Inflammatory macrophage treated with lipopolysaccharide for 4 hours (primary cell): ENCODE measurements around the gene OCSTAMP.
A peak's percentile ranks its signal among the peaks of the same experiment; 100 is the strongest.

ENCODE experiments used
- DNase-seq: peaks from one replicate; pipeline ENCODE4 v3.0.0-alpha.2; 2020

Gene OCSTAMP

DNA sequence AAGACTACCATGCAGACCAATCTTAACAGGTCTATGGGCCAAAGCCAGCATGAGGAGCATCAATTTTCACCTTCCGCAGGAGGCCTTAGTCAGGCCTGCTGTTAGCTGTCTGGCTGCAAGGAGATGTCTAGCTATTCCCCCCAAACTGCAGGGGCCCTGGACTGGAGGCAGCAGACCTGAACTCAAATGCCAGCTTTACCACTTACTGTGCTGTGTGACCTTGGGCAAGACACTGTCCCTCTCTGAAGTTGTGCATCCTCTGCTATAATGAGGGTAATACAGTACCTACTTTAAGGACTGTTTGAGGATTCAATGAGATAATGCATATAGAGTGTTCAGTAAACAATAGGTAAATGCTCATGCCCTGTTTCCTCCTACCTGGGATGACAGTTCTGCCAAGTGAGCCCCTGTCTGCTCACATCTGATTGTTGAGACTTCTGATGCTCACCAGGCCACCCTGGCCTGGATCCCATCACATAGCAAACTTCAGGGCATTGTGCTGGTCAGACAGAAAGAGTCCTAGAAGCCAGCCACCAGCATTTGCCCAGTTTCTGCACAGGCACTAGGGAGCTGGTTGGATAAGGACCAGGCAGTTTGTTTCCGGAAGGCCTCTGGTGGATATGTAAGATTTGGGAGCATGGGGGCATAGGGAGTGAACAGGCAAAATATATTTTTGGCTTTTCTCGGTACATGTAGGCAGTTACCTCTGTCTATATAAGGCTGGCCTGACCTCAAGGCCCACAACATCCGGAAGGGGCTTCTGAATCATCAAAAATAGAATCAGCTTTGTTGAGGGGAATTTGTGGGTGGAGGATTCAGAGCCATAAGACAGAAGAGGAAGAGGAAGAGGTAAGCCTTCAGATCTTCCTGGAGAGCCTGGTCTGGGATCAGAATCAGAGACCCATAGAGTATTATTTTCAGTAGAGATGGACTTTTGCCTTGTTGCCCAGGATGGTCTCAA is 2.3 kb upstream of the OCSTAMP start:
- peak; percentile 92 for DNase-seq

DNA sequence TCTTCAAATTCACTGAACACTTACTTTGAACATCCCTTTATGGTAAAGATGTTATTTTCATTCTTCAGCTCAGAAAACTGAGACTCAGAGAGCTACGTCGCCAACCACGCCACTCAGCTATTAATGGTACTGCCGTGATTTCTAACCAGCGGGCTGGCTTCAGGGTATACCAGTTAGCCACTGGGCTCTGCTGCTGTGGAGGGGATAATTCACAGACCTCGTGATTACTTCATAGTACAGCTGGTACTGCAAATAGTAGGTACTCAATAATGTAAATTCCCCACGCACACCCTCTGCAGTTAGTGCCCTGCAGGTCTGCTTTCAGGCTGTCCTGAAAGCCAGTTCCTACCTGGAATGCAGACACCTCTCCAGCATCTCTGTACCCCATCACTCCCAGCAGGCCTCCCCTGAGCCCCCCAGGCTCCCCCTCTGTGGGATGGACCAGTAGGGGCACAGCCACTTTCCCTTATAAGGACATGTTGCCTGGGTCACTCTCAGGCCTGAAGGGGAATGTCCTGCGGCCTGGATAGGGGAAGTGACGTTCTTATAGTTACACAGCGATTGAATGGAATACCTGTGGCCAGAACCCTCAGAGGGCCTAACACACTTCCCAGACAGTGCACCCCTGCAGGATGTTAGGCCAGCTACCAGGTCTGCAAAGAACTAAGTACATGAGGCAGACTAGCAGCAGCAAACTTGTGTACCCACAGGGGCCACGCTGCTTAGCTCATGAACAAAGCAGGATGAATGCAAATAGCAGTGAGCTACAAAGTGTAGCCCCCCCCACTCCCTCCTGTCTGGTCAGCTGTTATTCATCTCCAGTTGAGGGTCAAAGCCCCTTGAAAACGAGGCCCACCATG is 1.3 kb upstream of the OCSTAMP start:
- DNase-seq, result peak; percentile 55

DNA sequence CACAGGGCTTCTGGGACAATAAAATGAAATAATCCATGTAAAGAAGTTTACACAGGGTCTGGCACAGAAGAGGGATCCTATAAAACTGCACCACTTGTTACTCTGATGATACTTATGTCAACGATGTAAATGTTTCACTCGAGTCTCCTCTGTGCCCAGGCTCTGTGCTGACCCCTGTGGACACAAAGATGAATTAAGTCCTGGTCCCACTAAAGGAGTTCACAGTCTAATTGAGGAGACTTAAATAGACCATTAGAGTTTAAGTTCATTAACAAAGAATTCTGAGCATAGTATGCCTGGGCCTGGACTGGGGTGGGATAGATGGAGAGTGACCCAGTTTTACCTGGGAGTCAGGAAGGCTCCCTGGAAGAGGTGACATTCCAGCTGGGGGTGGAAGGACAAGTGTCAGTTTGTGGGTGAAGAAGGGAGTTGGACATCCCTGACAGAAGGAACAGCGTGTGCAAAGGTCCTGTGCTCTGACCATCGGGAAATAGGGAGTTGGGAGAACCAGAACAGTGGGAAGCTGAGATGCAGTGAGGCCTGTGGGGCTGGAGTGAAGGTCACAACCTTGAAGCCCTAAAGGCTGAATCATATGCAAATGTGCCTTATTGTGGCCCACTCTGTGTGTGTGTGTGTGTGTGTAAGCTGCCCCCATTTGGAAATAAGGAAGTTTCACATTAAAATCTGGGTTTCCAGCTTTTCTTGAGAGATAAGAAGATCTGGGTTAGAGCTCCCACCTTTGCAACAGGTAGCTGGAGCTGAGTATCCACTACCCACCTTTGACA is 1.1 kb downstream of the OCSTAMP start:
- DNase-seq, result peak; percentile 59

DNA sequence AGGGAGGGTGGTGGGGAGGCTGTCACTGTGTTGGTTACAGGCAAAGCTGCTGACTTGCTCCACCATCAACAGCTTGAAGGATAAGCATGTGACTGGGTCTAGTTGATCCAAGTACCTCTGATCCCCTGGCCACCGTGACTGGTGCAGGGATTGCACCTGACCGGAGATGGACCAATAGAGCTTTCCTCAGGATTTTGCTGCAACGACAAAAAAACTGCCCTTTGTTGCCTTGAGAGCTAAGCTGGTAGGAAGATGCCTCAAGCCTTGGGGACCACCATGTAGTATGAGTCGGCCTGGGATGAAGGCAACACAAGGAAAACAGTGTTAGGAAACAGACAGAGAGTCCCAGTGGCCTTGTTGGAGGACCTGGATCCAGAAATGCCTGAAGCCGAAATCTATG is 1.8 kb downstream of the OCSTAMP start:
- no peak for DNase-seq

DNA sequence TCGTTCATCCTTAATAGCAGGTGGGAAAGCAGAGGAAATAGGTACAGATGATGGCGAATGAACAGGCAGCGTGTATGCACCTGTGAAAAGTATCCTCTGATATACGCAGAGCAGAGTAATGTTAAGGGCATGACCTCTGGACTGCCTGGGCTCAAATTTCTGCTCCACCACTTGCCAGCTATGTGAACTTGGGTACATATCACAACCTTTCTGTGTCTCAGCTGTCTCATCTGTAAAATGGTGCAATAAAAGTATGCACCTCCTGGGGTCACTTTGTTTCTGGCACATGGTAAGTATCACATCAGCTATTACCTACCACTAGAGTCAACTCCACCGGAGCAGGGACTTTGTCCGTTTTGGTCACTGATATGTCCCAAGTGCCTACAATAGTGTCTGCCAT is 2.5 kb downstream of the OCSTAMP start:
- no peak for DNase-seq

DNA sequence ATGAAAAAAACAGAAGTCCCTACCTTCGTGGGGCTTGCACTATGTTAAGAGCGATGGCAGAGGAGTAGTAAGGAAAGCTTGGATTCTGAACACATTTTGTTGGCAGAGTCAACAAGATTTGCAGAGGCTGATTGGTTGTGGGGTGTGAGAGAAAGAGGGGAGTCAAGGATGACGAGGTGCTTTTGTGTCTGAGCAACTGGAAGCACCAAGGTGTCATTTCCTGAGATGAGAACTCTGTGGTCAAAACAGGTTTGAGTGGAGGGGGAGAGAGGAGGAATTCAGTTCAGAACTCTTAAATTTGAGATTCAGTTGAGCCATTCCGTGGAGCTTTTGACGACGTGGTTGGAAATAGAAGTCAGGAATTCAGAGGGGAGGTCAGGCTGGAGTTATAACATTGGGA is 3.5 kb downstream of the OCSTAMP start:
- no peak for DNase-seq

DNA sequence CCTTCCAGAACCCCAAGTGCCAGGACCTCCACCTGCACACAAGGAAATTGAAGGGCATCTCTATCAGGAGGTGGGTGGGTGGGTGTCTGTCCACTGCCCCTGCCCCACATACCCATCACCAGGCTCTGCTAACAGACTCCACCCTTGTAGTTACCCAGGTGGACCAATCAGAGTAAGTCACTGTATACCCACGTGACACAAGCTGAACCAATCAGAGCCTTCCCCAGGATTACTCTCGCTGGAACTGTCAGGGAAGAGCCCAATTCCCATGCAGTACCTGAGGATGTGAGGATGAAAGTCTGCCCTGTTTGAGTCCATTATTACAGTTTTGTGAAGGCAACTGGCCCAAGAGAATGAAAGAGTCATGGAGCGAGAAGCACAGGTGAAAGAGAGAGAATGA is 4.2 kb downstream of the OCSTAMP start:
- no peak for DNase-seq

DNA sequence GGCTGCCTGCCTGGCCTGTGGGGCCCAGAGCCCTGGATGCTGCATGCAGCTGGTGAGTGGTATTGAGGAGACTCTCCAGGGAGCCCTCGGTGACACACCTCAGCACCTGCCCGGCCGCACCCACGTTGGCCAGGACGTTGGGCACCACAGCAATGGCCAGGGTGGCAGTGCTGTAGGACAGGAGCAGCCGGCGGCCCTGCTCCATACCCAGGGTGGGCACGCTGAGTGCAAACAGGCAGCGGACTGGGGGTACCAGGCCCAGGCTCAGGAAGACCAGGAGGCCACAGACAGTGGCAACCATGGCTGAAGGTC is 4.7 kb downstream of the OCSTAMP start:
- DNase-seq, result no peak

DNA sequence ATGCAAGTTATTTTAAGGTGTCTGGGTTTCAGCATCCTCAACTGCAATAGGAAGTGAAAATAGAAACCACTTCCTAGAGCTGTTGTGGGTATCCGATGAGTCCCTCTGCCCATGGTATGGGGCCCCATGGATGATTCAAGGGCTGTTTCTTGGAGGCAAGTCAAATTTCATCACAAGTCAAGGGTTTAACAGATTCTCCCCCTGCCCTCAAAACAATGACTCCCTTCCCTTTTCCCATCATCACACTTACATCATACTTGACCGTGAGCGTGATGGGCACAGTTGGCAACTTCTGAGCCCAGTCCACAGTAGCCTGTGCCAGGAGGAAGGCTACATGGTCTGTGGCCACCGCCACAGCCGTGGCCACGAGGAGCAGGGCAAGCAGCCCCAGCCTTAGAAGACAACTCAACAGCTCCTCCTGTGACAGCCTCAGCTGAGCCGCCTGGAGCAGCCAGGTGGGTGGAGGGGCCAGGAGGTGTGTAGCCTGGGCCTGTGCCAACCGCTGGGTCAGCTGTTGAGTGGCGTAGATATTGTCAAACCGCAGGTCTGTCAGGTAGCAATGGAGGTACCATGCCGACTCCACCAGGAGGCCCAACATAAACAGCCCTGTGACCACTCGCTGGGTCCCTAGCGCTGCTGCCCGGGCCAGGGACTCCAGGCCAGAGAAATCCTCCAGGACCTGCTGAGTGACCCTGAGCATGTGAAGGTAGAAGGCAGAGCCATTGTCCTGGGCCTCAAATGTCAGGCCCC is 5.2 kb downstream of the OCSTAMP start:
- peak; percentile 98 for DNase-seq

DNA sequence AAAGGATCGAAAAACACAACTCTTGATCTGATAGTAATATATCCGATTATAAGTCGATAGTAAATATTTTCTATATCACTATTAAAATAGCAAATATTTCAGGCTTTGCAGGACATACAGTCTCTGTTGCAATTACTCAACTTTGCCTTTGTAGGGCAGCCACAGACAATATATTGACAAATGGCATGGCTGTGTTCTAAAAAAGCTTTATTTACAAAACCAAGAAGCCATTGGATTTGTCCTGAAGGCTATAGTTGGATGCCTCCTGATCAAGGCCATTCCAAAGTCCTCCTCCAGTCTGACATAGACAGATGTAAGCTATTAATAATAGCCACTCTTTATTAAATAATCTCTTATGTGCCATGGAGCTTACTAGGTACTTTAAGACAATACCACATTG is 5.9 kb downstream of the OCSTAMP start:
- DNase-seq, result peak; percentile 37

DNA sequence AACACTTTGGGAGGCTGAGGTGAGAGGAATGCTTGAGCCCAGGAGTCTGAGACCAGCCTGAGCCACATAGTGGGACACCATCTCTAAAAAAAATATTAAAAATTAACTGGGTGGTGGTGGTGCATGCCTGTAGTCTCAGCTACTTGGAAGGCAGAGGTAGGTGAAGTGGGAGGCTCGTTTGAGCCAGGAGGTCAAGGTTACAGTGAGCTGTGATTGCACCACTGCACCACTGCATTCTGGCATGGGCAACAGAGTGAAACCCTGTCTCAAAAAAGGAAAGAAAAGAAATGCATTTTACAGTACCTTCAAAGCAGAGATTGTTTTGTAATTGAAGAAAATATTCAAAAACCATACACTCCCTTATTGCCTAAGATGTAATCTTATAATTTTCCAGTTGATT is 6.5 kb downstream of the OCSTAMP start:
- DNase-seq, result no peak

DNA sequence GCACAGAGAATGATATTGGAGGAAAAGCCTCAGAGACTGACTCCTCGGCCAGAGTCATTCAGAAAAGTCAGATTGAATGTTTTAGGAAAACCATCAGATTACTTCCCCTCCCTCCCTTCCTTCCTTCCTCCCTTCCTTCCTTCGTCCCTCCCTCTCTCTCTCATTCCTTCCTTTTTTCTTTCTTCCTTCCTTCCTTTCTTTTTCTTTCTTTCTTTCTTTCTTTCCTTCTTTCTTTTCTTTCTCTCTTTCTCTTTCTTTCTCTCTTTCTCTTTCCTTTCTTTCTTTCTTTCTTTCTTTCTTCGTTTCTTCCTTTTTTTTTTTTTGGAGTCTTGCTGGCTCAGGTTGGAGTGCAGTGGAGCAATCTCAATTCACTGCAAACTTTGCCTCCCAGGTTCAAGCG is 7.4 kb downstream of the OCSTAMP start:
- DNase-seq, result no peak

DNA sequence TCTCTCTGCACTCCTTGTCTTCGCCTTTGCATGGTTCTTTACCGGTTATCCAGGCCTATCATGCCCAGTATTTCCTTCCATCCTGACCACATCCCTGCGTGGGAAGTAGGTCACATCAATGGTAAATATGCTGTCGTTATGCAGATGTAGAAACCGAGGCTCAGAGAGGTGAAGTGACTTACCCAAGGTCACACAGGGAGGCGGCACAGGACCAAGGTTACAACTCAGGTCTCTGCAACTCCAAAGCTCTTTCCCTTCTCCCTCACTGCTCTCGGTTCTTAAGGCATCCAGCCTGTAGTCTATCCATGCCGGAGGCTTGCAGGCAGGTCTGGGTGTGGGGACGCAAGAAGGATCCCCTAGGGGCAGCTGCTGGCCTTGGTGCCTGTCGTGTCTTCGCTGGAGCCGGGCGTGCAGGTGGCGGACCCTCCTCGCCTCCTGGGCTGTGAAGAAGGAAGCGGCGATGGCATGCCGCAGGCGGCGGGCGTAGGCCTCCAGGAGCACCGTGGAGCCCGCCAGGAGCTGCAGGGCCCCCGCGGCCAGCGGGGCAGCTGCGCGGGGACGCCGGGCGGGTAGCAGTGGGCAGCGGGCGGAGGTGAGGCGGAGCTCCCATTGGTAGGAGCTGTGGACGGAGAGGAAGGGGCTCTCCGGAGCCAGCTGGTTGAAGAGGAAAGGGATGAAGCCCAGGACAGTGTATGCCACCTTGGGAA is 9.1 kb downstream of the OCSTAMP start:
- DNase-seq, result no peak

DNA sequence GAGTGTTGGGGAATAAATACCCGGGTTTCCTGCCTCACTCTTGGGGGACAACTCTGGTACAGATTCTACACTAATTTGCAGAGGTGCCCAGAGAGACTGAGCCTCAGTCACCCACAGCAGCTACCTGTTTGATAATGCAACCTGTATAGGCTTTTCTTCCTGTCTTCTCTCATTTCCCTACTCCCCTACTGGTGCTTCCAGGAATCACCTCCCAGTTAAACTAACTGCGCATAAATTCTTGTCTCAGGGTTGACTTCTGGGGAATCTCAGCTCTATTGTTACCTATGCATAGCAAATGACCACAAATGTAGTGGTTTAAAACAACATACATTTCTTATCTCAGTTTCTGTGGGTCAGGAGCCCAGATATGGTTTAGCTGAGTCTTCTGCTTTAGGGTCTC is 11.3 kb downstream of the OCSTAMP start:
- DNase-seq, result no peak

DNA sequence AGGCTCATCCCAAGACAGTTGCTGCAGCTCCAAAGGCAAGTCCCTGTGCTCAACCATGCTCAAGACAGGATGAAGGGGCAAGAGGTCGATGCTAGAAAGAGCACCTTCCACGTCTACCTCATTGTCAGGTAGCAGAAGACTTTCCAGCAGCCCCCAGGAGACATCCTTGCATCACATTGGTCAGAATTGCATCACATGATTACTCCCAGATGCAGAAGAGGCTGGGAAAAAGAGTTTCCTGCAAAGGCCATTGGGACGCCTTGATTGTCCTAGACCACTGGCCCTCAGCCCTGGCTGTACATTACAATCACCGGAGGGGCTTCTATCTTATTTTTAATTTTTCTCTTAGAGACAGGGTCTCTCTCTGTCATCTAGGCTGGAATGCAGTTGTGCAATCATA is 19.8 kb downstream of the OCSTAMP start:
- DNase-seq, result no peak

DNA sequence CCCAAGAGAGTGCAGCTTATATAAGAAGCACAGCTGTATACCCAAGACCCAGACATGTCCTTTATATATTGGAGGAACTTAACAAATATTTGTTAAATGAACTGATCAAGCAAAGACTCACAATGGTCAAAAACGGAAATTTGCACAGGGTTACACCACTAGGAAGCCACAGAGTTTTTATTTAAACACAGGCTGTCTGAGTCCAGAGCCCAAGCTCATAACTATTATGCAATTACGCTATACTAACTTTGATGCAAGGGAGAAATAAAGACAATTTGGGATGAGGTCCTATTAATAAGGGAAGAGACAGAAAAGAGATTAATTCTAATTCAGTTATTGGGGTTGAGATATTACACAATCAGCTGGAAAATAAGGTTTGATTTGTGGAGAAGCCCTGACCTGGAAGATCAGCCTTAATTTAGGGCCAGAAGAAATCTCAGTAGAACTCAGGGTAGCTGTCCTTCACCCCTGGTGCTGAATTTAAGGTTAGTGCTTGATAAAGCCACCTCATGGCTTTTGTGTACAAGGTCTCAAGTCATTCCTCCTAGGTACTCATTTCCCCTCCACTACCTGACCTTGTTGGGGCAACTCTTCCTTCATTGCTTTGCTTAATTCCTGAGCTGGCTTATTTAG is 26.6 kb downstream of the OCSTAMP start:
- no peak for DNase-seq

DNA sequence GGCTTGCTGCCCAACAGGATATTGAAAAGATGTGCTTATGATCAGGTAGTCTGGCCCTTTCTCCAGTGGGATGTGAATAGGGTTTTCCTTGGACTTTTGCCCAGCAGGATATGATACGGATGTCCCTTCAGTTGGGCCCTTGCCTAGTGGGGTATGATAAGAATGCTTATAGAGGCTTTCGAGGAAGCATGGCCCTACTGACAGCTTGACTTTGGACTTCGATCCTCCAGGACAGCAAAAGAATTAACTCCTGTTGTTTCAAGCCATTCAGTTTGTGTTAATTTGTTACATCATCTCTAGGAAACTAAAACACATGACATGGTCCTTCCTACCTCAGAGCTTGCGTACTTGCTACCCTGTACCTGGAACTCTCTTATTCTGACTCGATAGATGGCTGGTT is 27.3 kb downstream of the OCSTAMP start:
- no peak for DNase-seq

DNA sequence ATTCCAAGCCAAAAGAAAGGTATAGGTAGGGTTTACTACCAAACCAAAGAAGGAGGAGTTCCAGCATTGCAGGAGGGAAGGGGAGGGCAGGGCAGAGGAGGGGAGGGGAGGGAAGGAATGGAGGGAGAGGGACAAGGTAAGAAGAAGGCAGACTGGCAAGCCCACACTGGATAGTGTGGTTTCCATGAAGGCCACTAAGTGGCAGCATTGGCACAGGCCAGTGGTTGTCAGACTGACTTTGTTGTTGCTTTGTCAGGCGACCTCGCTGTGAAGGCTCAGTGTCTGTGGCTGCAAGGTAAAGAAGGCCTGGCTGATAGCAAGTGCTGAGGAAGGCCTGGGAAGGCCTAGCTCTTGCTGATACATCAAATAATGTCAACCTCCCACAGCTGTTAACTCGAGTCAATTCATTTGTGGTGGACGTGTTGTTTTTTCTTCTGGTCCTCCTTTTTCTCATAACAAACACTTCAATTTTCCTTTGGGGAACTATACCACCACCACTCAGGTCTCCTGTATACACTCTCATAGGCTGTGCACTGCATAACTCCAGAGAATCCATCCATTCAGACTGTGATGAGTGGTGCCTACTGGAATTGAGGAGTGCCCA is 29.4 kb downstream of the OCSTAMP start:
- DNase-seq, result peak; percentile 54

DNA sequence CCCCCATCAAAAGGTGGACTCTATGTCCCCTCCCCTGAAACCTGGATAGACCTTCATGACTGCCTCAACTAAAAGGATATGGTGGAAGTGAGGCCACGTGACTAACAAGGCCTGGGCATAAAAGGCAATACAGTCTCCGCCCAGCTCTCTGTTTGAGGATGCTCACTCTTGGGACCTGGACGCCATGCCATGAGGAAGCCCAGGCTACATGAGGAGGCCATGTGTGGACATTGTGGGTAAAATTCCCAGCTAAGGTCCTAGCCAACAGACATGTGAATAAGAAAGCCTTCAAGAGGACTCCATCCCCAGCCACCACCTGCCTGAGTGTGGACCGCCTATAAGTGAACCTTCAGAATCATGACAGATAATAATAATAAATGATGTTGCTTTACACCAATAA is 29.9 kb downstream of the OCSTAMP start:
- DNase-seq, result no peak

DNA sequence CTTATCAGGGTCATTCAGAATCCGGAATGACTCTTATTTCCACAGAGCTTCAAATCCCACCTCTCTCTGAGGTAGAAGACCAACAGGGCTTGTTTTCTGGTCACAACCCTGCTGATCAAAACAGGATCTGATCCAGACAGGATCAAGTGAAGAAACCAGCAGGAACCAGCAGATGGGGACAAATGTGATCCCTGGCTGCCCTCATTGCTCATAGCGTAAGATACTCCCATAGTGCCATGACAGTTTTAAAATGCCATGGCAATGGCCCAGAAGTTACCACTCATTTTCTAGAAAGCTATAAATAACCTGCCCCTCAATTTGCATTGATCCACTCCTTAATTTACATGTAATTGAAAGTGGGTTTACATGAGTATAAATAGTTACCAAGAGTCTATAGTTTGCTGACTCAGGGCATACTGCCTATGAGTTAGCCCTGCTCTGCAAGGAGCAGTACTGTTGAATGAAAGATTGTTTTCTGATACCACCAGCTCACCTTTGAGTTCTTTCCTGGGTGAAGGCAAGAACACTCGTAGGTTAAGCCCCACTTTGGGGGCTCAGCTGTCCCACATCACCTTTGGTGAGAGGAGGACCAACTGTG is 30.9 kb downstream of the OCSTAMP start:
- no peak for DNase-seq
